SJSA1 (cell line): Measurements from ENCODE around the gene TSPYL1. TPM values are rescaled to one million over a fixed set of nuclear protein-coding genes. Genes with fewer than 3 reads are reported as not detected.
"Not testable (repeated sequence)": the region's sequence is repeated elsewhere in the genome, so short reads cannot be mapped to it uniquely, and the experiment has no call there.

ENCODE experiments used
- DNase-seq, 2 experiments: peaks; one replicate each; pipeline ENCODE4 v3.0.0-alpha.2; 2015 to 2020; ENCODE audit warnings: low spot score in 2 of 2, low read depth in 1 of 2
- H3K27ac ChIP-seq: fragments of 250-450 bp; sonication (Bioruptor Pico); 2 replicates; pipeline ENCODE4 v1.5.1; 2020; ENCODE audit warnings: mild to moderate bottlenecking, moderate library complexity
- H3K27me3 ChIP-seq: fragments of 250-450 bp; sonication (Bioruptor Pico); replicated peaks from 2 replicates; pipeline ENCODE4 v1.5.1; 2020; ENCODE audit warnings: mild to moderate bottlenecking, moderate library complexity
- H3K36me3 ChIP-seq: fragments of 250-450 bp; sonication (Bioruptor Pico); 2 replicates; pipeline ENCODE4 v1.5.1; 2020; ENCODE audit warnings: mild to moderate bottlenecking
- H3K4me1 ChIP-seq: fragments of 250-450 bp; sonication (Bioruptor Pico); replicated peaks from 2 replicates; pipeline ENCODE4 v1.6.1; 2021; ENCODE audit warnings: mild to moderate bottlenecking
- H3K4me3 ChIP-seq: fragments of 250-450 bp; sonication (Bioruptor Pico); 2 replicates; pipeline ENCODE4 v1.5.1; 2020; ENCODE audit warnings: mild to moderate bottlenecking
- H3K9me3 ChIP-seq: fragments of 250-450 bp; sonication (Bioruptor Pico); replicated peaks from 2 replicates; pipeline ENCODE4 v1.5.1; 2020; ENCODE audit warnings: mild to moderate bottlenecking
- total RNA-seq: library from RNA; depleted of rRNA; stranded (reverse); fragments of >200 nt; shearing (Covaris generic); gene quantifications from 2 replicates; pipeline ENCODE4 v1.2.3, GENCODE V29; 2014

The TSPYL1 gene
- total RNA-seq, 1 experiment from 2014 or later, result 65.1 TPM

GRCh38 chr6:116286773-116287358, 7.1 kb upstream of the TSPYL1 start:
- H3K27ac ChIP-seq, result no peak overlapping the region
- DNase-seq, result no peak
- H3K36me3 ChIP-seq, result no peaks in the 10 kb centered on the region
- H3K4me3 ChIP-seq, result no peak overlapping the region
- no peaks in the 10 kb centered on the region for H3K27me3 ChIP-seq
- H3K4me1 ChIP-seq, result no peaks in the 10 kb centered on the region
- no peaks in the 10 kb centered on the region for H3K9me3 ChIP-seq

- not testable (repeated sequence) for H3K36me3 ChIP-seq, H3K27ac ChIP-seq, H3K4me1 ChIP-seq, H3K27me3 ChIP-seq, DNase-seq, H3K9me3 ChIP-seq, H3K4me3 ChIP-seq
Measured at GRCh38 chr6:116284984-116285383, 5.3 kb upstream of the TSPYL1 start.

GRCh38 chr6:116283191-116283590, 3.5 kb upstream of the TSPYL1 start:
- Histone ChIP-seq H3K4me3 (no peak overlapping the region), H3K27me3 (no peaks in the 10 kb centered on the region), H3K4me1 (peaks cover 20% of the 10 kb centered on the region), H3K27ac (no peak overlapping the region), H3K9me3 (no peaks in the 10 kb centered on the region), H3K36me3 (peaks cover 12% of the 10 kb centered on the region)
- DNase-seq, result no peak

- Histone ChIP-seq H3K27me3 (no peaks in the 10 kb centered on the region), H3K27ac (no peak overlapping the region), H3K4me3 (no peak overlapping the region), H3K36me3 (peaks cover 16% of the 10 kb centered on the region), H3K4me1 (peaks cover 25% of the 10 kb centered on the region), H3K9me3 (no peaks in the 10 kb centered on the region)
- no peak for DNase-seq
Measured at GRCh38 chr6:116282698-116283097, 3.0 kb upstream of the TSPYL1 start.

- H3K4me3 ChIP-seq, result no peak overlapping the region
- H3K4me1 ChIP-seq, result peaks cover 35% of the 10 kb centered on the region
- no peaks in the 10 kb centered on the region for H3K27me3 ChIP-seq
- peaks cover 26% of the 10 kb centered on the region for H3K36me3 ChIP-seq
- DNase-seq, result no peak
- no peak overlapping the region for H3K27ac ChIP-seq
- H3K9me3 ChIP-seq, result no peaks in the 10 kb centered on the region
Measured at GRCh38 chr6:116280933-116281316, 1.2 kb upstream of the TSPYL1 start.

DNA sequence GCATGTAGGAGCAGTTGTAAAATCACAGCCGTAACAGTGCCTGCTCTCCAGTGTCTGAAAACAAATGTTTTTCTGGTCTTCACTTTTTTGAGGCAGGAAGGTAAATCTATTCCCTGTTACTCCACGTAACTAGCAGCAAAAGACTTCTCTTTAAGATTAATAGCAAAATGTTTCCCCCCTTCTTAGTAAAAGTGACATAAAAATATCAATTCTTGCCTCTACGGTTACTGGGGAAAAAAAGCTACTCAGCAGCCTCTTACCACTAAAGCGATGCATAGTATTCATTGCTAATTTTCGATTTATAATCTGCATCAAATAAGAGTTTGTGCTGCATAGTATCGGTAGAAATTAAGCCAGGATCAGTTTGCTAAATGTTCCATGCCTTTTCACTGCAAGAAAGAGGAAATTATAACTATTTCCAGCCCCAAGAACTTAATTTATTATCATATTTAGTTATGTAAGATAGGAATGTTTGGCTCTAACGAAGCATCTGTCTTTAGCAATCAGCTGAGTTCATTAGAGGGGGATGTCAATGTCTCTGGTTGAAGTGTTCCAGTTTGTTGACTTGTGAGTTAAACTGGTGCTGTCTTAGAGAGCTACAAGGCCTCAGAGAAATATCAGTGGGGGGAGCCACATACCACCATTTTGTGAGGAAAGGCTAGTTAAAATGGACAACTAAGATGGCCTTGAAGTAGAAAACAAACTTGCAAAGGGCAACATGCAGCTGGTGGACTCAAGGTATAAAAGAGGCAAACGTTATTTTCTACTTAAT, 617 bp upstream of the TSPYL1 start:
- peak overlapping the region; percentile 91 for H3K27ac ChIP-seq
- H3K36me3 ChIP-seq, result peaks cover 29% of the 10 kb centered on the region
- no peaks in the 10 kb centered on the region for H3K27me3 ChIP-seq
- DNase-seq, result peak in 1 of 2 experiments; percentile 13
- H3K9me3 ChIP-seq, result no peaks in the 10 kb centered on the region
- H3K4me3 ChIP-seq, result peak overlapping the region; percentile 92
- peaks cover 35% of the 10 kb centered on the region for H3K4me1 ChIP-seq

DNA sequence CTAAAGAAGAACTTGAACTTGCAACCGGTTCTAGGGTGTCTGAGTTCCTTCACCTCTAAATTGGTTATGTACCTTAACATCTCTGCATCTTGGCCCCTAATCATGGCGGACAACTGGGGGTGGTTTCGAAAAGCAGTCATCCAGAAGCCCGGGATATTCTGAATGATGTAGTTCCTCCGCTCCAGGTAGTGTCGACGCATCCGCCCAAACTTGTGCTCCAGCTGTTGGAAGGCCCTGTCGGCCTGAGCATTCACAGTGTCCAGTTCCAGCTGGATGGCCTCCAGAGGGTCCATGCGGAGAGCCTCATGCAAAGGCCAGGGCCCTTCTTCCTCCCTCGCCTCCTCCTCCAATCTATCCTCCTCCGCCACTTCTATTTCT, 887 bp downstream of the TSPYL1 start:
- peaks cover 35% of the 10 kb centered on the region for H3K4me1 ChIP-seq
- no peaks in the 10 kb centered on the region for H3K9me3 ChIP-seq
- H3K36me3 ChIP-seq, result peaks cover 37% of the 10 kb centered on the region
- H3K27me3 ChIP-seq, result no peaks in the 10 kb centered on the region
- peak overlapping the region; percentile 92 for H3K4me3 ChIP-seq
- DNase-seq, result peak in 1 of 2 experiments; percentile 42
- H3K27ac ChIP-seq, result peak overlapping the region; percentile 91

DNA sequence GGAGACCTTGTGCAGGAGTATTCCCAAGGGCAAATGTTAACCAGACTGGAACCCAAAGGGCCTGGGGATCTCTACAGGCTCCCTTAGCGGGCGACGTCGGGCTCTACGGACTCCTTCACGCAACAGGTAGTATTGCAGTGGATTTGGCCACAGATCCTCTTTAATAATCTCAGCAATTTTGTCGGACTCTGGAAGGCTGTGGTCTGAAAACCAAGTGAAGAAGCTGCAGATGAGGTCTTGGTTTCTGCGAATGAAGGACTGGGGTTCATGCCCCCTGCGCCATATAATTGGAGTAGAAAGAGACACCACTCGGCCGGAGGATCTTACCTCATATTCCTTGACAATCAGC, 1.3 kb downstream of the TSPYL1 start:
- Histone ChIP-seq H3K4me3 (peak overlapping the region; percentile 92), H3K27ac (no peak overlapping the region), H3K4me1 (peaks cover 35% of the 10 kb centered on the region), H3K36me3 (peaks cover 38% of the 10 kb centered on the region), H3K27me3 (no peaks in the 10 kb centered on the region), H3K9me3 (no peaks in the 10 kb centered on the region)
- no peak for DNase-seq

GRCh38 chr6:116277124-116277523, 2.6 kb downstream of the TSPYL1 start:
- DNase-seq, result no peak
- Histone ChIP-seq H3K4me1 (peaks cover 35% of the 10 kb centered on the region), H3K27me3 (no peaks in the 10 kb centered on the region), H3K27ac (no peak overlapping the region), H3K4me3 (0 out of 2 replicates have a peak overlapping the region, but pooled peaks have one; percentile 4), H3K9me3 (no peaks in the 10 kb centered on the region), H3K36me3 (peaks cover 47% of the 10 kb centered on the region)

DNA sequence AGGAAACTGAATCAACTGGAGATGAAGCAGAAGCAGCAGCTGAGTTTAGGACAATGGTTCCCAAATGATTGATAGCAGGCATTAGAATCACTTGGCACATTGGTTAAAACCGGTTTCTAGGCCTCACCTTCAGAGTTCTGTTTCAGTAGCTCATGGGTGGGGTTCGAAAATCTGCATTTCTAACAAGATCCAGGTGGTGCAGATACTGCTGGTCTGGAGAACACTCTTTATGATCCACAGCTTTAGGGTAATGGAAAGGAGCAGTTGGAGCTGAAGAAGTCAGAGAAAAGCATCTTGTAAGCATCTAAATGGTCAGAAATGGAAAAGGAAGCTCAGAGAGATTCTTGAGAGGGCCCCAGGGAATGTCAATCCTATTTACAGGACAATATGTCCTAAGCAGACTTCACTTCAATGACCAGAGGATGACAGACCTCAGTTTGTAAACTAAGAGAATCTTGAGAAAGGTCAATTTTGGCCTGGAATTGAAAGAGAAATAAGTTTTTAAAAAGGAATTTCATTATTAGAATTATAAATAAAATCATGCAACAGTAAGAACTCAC, 8.5 kb downstream of the TSPYL1 start:
- Histone ChIP-seq H3K4me1 (no peaks in the 10 kb centered on the region), H3K36me3 (peaks cover 23% of the 10 kb centered on the region)

DNA sequence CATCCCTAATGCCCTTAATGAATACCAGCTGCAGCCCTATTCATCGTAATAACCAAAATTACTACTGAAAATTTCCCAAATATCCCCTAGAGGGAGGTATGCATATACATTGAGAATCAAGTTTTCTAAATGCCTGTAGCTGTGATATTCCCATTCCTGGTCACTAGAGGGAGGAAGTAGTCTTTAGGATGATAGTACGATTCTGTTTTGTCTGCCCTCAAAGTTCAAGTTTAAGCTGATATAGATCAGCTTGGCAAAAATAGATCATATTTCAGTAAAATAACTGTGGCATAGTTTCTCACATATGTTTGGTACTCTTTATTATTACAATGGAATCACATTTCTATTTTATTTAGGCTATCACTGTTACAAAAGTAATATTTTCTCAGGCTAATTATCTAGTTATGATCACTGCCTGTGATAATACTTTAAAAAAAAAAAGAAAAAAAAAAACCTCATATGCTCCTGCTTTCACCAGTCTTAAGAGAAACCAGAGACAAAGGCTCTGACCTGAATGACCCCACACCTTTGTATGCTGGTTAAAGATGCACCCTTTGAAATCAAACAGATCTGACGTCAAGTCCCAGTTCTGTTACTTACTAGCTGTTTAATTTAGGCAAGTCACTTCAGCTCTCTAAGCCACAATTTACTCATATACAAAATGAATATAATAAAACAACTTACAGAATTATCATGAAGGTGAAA, 11.0 kb downstream of the TSPYL1 start:
- Histone ChIP-seq H3K4me1 (no peaks in the 10 kb centered on the region), H3K9me3 (no peaks in the 10 kb centered on the region; the same call in 1 of the 2 replicates), H3K27me3 (no peaks in the 10 kb centered on the region), H3K36me3 (peaks cover 11% of the 10 kb centered on the region), H3K27ac (no peak overlapping the region), H3K4me3 (no peak overlapping the region)
- DNase-seq, result peak in 1 of 2 experiments; percentile 60

More for the DNA sequence above, 8.5 kb downstream of the TSPYL1 start:
- H3K4me3 ChIP-seq, result no peak overlapping the region
- no peaks in the 10 kb centered on the region for H3K27me3 ChIP-seq
- no peak overlapping the region for H3K27ac ChIP-seq
- DNase-seq, result no peak
- no peaks in the 10 kb centered on the region for H3K9me3 ChIP-seq

GRCh38 chr6:116267836-116268588, 11.7 kb downstream of the TSPYL1 start:
- Histone ChIP-seq H3K4me1 (no peaks in the 10 kb centered on the region), H3K9me3 (no peaks in the 10 kb centered on the region; the same call in 1 of the 2 replicates), H3K36me3 (peaks cover 9% of the 10 kb centered on the region), H3K27me3 (no peaks in the 10 kb centered on the region), H3K27ac (no peak overlapping the region), H3K4me3 (no peak overlapping the region)
- no peak for DNase-seq

GRCh38 chr6:116266803-116267202, 12.9 kb downstream of the TSPYL1 start:
- no peak overlapping the region for H3K27ac ChIP-seq
- no peak for DNase-seq
- peaks cover 5% of the 10 kb centered on the region; the same call in 1 of the 2 replicates for H3K36me3 ChIP-seq
- H3K4me1 ChIP-seq, result no peaks in the 10 kb centered on the region
- no peaks in the 10 kb centered on the region; the same call in 1 of the 2 replicates for H3K9me3 ChIP-seq
- H3K27me3 ChIP-seq, result no peaks in the 10 kb centered on the region
- no peak overlapping the region for H3K4me3 ChIP-seq
